GM18909 (cell line): ENCODE results near the gene MARCO.

ENCODE experiments used
- ATAC-seq: cut with Tn5 transposase; IDR thresholded peaks from one replicate; pipeline ENCODE4 v1.9.1; 2021; ENCODE audit warnings: mild to moderate bottlenecking; ENCODE audit not compliant: unreplicated experiment, poor library complexity

The MARCO gene

GRCh38 chr2:118942031-118942430 is at the start of gene MARCO:
TSS of gene MARCO (plus strand) at chr2:118942194. CDS start at chr2:118942301, 107 bp downstream.
- ATAC-seq, result no peak

GRCh38 chr2:118893100-118893499 is 48.9 kb upstream of the MARCO start:
- no peak for ATAC-seq

- ATAC-seq, result no peak
Observed at GRCh38 chr2:118902266-118903028, 39.5 kb upstream of the MARCO start.

- ATAC-seq, result no peak
Observed at GRCh38 chr2:118903029-118903351, 39.0 kb upstream of the MARCO start.

- ATAC-seq, result no peak
Observed at GRCh38 chr2:118903551-118904479, 38.2 kb upstream of the MARCO start.

GRCh38 chr2:118905206-118905605 is 36.8 kb upstream of the MARCO start:
- no peak for ATAC-seq

- ATAC-seq, result no peak
Observed at GRCh38 chr2:118906186-118906585, 35.8 kb upstream of the MARCO start.

GRCh38 chr2:118907759-118908158 is 34.2 kb upstream of the MARCO start:
- ATAC-seq, result no peak

GRCh38 chr2:118909191-118909590 is 32.8 kb upstream of the MARCO start:
- ATAC-seq, result no peak

GRCh38 chr2:118911166-118911856 is 30.7 kb upstream of the MARCO start:
- ATAC-seq, result no peak

GRCh38 chr2:118911936-118912335 is 30.1 kb upstream of the MARCO start:
- no peak for ATAC-seq

GRCh38 chr2:118913131-118913802 is 28.7 kb upstream of the MARCO start:
- no peak for ATAC-seq

- ATAC-seq, result no peak
Observed at GRCh38 chr2:118913803-118914645, 28.0 kb upstream of the MARCO start.

GRCh38 chr2:118914721-118915453 is 27.1 kb upstream of the MARCO start:
- ATAC-seq, result no peak

- ATAC-seq, result no peak
Observed at GRCh38 chr2:118918017-118918416, 24.0 kb upstream of the MARCO start.

GRCh38 chr2:118921646-118922045 is 20.3 kb upstream of the MARCO start:
- no peak for ATAC-seq

- no peak for ATAC-seq
Observed at GRCh38 chr2:118922254-118922653, 19.7 kb upstream of the MARCO start.

GRCh38 chr2:118923371-118923770 is 18.6 kb upstream of the MARCO start:
- ATAC-seq, result no peak

- no peak for ATAC-seq
Observed at GRCh38 chr2:118925476-118925875, 16.5 kb upstream of the MARCO start.
